Lung (tissue), 12 donors: ENCODE results near the gene PTBP3. TPM values are rescaled to one million over a fixed set of nuclear protein-coding genes. Genes with fewer than 3 reads are reported as not detected.
"Not testable (repeated sequence)": the region's sequence is repeated elsewhere in the genome, so short reads cannot be mapped to it uniquely, and the experiment has no call there.

Source experiments
- ATAC-seq: fragments of 200-7000 bp; cut with Tn5 transposase; one replicate; pipeline ENCODE4 v1.9.1; 2020; ENCODE audit warnings: moderate number of reproducible peaks; ENCODE audit not compliant: insufficient read depth, low FRiP score
- DNase-seq, 3 donors: peaks; one replicate each; pipeline ENCODE4 v3.0.0-alpha.2; 2013 to 2017
- H3K27ac ChIP-seq, 2 donors: one replicate each; pipeline ENCODE4 v1.5.1; 2013; ENCODE audit warnings: mild to moderate bottlenecking in 2 of 2, moderate library complexity in 2 of 2, control low read depth in 1 of 2, inconsistent platforms in 1 of 2, low read depth in 1 of 2, low read length in 1 of 2
- H3K27me3 ChIP-seq, 3 donors: one replicate each; pipeline ENCODE4 v1.5.1; 2013; ENCODE audit warnings: low read length in 2 of 3; ENCODE audit not compliant: control insufficient read depth in 3 of 3, insufficient read depth in 3 of 3
- H3K36me3 ChIP-seq, 4 donors: one replicate each; pipeline ENCODE4 v1.5.1; 2013; ENCODE audit warnings: low read length in 4 of 4, mild to moderate bottlenecking in 1 of 4, moderate library complexity in 1 of 4; ENCODE audit not compliant: control insufficient read depth in 4 of 4, insufficient read depth in 4 of 4
- H3K4me1 ChIP-seq, 5 donors: one replicate each; pipeline ENCODE4 v1.5.1; 2013; ENCODE audit warnings: low read length in 5 of 5, mild to moderate bottlenecking in 2 of 5, moderate library complexity in 1 of 5; ENCODE audit not compliant: control insufficient read depth in 5 of 5, insufficient read depth in 5 of 5
- H3K4me3 ChIP-seq: one replicate; pipeline ENCODE4 v1.5.1; 2013; ENCODE audit warnings: mild to moderate bottlenecking, control low read depth, moderate library complexity
- H3K9ac ChIP-seq, 2 donors: one replicate each; pipeline ENCODE4 v1.5.1; 2013; ENCODE audit warnings: low read length in 2 of 2, control low read depth in 1 of 2; ENCODE audit not compliant: insufficient read depth in 1 of 2
- H3K9me3 ChIP-seq, 4 donors: one replicate each; pipeline ENCODE4 v1.5.1; 2013; ENCODE audit warnings: low read length in 3 of 4, mild to moderate bottlenecking in 1 of 4, moderate library complexity in 1 of 4; ENCODE audit not compliant: control insufficient read depth in 4 of 4, insufficient read depth in 3 of 4
- WGBS, 2 donors: extraction: QIAGEN DNeasy Blood & Tissue Kit; methylation state at CpG; one replicate each; pipeline ENCODE4 v1.1.7; 2013; 5-methylcytosine and 5-hydroxymethylcytosine counted together
- polyA plus RNA-seq, 2 donors: library from polyadenylated mRNA; stranded (reverse); fragments of 200-250 nt; gene quantifications; one replicate each; pipeline ENCODE4 v1.2.1, GENCODE V29; 2013
- total RNA-seq, 2 donors: library from RNA; depleted of rRNA in 1 of 2; stranded (reverse); fragments of >200 nt in 1 of 2; gene quantifications; one replicate each; pipeline ENCODE4 v1.2.1, GENCODE V29; 2014 to 2021
- TF ChIP-seq, protein P1 (sequence below): IDR thresholded peaks from 2 replicates; pipeline ENCODE4 v1.5.1; 2012; ENCODE audit warnings: mild to moderate bottlenecking; ENCODE audit errors: control extremely low read depth, extremely low read depth
- donor health status: control.
- donor health status: control.
- donor health status: Bipolar disorder and iron deficiency.
- donor health status: healthy.
- donor health status: DM: yes; HTN: yes; CAD: no.

PTBP3 gene
- total and polyA plus RNA-seq, 4 donors, result 12.4 to 75.1 (median 46.8) TPM

DNA sequence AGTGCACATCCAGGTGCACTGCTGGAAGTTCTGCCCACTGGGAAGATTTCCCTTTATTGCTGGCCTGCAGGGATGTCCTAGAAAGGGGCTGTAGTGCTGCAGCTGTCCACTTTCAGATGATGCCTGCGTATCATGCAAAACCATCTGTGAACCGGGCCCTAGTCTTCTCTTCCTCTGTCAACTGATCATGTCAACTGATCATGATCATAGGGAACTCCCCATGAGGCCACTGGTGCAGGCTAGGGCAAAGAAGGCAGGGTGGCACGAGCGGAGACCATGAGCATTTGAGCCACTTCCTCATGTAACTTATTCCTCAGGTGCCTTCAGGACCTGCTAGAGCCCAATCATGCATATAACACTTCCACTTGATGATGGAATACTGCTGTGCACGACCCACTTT, 41.9 kb upstream of the PTBP3 start:
- no peak for DNase-seq
- WGBS, 2 donors, result 95% methylated on average over 5 of the region's 5 CpGs
- peaks cover 0 to 11% (median under 1%) of the 10 kb centered on the region in 4 donors for H3K36me3 ChIP-seq
- H3K9ac ChIP-seq, result no peak overlapping the region
- H3K27ac ChIP-seq, result no peak overlapping the region
- no peak overlapping the region for H3K4me3 ChIP-seq
- no peaks in the 10 kb centered on the region for H3K9me3 ChIP-seq
- no peak for ATAC-seq
- no peaks in the 10 kb centered on the region for H3K27me3 ChIP-seq
- TF ChIP-seq, protein P1, sequence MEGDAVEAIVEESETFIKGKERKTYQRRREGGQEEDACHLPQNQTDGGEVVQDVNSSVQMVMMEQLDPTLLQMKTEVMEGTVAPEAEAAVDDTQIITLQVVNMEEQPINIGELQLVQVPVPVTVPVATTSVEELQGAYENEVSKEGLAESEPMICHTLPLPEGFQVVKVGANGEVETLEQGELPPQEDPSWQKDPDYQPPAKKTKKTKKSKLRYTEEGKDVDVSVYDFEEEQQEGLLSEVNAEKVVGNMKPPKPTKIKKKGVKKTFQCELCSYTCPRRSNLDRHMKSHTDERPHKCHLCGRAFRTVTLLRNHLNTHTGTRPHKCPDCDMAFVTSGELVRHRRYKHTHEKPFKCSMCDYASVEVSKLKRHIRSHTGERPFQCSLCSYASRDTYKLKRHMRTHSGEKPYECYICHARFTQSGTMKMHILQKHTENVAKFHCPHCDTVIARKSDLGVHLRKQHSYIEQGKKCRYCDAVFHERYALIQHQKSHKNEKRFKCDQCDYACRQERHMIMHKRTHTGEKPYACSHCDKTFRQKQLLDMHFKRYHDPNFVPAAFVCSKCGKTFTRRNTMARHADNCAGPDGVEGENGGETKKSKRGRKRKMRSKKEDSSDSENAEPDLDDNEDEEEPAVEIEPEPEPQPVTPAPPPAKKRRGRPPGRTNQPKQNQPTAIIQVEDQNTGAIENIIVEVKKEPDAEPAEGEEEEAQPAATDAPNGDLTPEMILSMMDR, result no peak
- peaks cover 4 to 23% (median 7%) of the 10 kb centered on the region in 5 donors for H3K4me1 ChIP-seq

DNA sequence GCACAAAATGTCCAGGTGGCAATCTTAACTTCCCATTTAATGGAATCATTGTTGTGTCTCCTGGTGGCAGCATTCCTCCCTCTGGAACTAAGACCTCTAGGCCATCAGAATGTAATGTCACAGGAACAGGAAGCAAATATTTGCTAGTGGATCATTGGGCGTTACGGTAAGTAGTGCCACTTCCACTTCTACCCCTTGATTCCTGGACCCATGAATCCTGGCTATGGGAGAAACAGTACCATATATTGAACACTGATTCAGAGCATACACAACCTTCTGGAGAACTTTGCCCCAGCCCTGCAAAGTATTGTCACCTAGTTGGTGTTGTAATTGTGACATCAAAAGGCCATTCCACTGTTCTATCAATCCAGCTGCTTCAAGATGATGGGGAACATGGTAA, 40.8 kb upstream of the PTBP3 start:
- WGBS, 2 donors, result 90 to 93% methylated on average over 2 of the region's 2 CpGs
- H3K4me1 ChIP-seq, result peaks cover 4 to 21% (median 7%) of the 10 kb centered on the region in 5 donors
- H3K27me3 ChIP-seq, H3K9me3 ChIP-seq, DNase-seq, H3K27ac ChIP-seq, H3K9ac ChIP-seq, ATAC-seq, H3K4me3 ChIP-seq: not testable (repeated sequence)
- H3K36me3 ChIP-seq, result peaks cover 0 to 11% (median under 1%) of the 10 kb centered on the region in 4 donors

DNA sequence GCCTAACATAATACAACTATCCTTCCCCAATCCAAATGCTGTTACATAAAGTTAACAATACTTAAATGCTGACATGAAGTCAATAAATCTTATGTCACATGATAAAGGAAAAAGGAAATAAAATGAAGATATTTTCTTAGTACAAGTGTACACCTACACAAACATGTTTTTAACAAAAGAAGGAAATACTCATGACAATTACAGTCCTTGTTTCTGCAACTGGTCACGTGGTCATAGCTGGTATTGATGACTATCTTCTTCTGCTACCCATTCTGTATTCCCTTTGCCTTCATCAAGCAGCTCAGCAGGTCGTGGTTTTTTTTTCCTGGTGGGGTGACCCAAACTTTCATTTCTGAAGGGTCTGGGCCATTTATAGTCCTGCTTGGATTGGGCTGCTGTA, 40.2 kb upstream of the PTBP3 start:
- 75 to 81% methylated on average over 2 of the region's 2 CpGs for WGBS, 2 donors
- Histone ChIP-seq H3K4me1 (peaks cover 4 to 21% (median 7%) of the 10 kb centered on the region in 5 donors), H3K36me3 (peaks cover 0 to 11% (median 1%) of the 10 kb centered on the region in 4 donors)
- H3K9me3 ChIP-seq, ATAC-seq, H3K9ac ChIP-seq, H3K27me3 ChIP-seq, H3K27ac ChIP-seq, H3K4me3 ChIP-seq, DNase-seq: not testable (repeated sequence)

DNA sequence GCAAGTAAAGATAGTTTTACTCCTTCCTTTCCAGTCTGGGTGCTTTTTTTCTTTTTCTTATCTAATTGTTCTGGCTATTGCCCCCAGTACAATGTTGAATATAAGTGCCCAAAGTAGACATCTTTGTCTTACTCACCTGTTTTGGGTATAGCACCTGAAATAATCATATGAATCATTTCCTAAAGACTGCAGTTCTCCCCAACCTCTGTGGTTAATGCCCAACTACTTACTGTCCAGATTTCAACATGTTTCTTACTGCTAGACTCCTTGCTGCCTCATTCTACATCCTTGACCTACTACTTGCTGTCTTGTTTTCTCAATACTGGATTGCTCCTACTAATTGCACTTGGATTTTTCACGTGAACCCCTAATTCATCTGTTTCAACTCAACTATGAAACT, 37.6 kb upstream of the PTBP3 start:
- WGBS, 2 donors, result 0 to 47% methylated on average over 1 of the region's 1 CpG
- Histone ChIP-seq H3K27ac (no peak overlapping the region), H3K27me3 (no peaks in the 10 kb centered on the region), H3K9ac (no peak overlapping the region), H3K36me3 (peaks cover 0 to 7% (median under 1%) of the 10 kb centered on the region in 4 donors), H3K4me1 (no peaks in the 10 kb centered on the region), H3K9me3 (peaks cover 0 to 4% (median 1%) of the 10 kb centered on the region in 4 donors), H3K4me3 (no peak overlapping the region)
- ATAC-seq (no peak), DNase-seq (no peak)
- TF ChIP-seq, protein P1, result no peak
